GM21381 (cell line): ENCODE measurements around the gene TPSD1.
"Not testable (repeated sequence)": the region's sequence is repeated elsewhere in the genome, so short reads cannot be mapped to it uniquely, and the experiment has no call there.

Source experiments
- ATAC-seq: cut with Tn5 transposase; IDR thresholded peaks from one replicate; pipeline ENCODE4 v1.9.1; 2021; ENCODE audit warnings: mild to moderate bottlenecking, moderate library complexity; ENCODE audit not compliant: unreplicated experiment

Gene TPSD1

DNA sequence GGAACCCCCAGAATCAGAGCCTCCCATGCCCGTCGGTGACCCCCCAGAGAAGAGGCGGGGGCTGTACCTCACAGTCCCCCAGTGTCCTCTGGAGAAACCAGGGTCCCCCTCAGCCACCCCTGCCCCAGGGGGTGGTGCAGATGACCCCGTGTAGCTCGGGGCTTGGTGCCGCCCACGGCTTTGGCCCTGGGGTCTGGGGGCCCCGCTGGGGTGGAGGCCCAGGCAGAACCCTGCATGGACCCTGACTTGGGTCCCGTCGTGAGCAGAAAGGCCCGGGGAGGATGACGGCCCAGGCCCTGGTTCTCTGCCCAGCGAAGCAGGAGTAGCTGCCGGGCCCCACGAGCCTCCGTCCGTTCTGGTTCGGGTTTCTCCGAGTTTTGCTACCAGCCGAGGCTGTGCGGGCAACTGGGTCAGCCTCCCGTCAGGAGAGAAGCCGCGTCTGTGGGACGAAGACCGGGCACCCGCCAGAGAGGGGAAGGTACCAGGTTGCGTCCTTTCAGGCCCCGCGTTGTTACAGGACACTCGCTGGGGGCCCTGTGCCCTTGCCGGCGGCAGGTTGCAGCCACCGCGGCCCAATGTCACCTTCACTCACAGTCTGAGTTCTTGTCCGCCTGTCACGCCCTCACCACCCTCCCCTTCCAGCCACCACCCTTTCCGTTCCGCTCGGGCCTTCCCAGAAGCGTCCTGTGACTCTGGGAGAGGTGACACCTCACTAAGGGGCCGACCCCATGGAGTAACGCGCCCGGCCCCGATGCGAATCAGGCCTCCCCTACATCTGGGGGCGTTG, 34.8 kb upstream of the TPSD1 start:
- ATAC-seq = no peak

- no peak for ATAC-seq
These were observed 34.0 kb upstream of the TPSD1 start for GRCh38 chr16:1221628-1222552.

- ATAC-seq = no peak
These were observed 33.1 kb upstream of the TPSD1 start for GRCh38 chr16:1222553-1223354.

- no peak for ATAC-seq
These were observed 32.3 kb upstream of the TPSD1 start for GRCh38 chr16:1223355-1224214.

GRCh38 chr16:1224558-1224957, 31.3 kb upstream of the TPSD1 start:
- ATAC-seq = no peak

DNA sequence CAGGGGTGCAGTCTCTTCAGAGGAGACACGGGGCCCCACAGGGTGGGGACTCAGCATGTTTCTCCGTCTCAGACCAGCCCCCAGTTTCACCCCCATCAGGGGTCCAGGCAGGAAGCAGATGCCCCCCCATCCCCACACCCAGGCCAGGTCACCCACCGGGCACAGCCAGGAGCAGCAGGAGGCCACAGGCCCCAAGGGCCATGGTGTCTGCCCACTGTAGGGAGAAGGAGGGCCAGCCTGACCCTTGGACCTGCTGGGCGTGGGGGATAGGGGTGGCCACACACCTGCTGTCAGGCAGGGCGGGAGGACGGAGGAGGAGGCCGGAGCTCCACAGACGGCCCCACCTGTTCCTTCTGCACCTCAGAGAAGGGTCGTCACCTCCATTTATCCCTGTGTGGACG, 30.8 kb upstream of the TPSD1 start, which contains the start of gene TPSG1:
TSS of gene TPSG1 (minus strand) at position 218 of the 401 bp plus-strand sequence. CDS start at position 202, 16 bp downstream.
- ATAC-seq = no peak

GRCh38 chr16:1225728-1226311, 30.0 kb upstream of the TPSD1 start:
- ATAC-seq = not testable (repeated sequence)

GRCh38 chr16:1226692-1227091, 29.2 kb upstream of the TPSD1 start:
- not testable (repeated sequence) for ATAC-seq

DNA sequence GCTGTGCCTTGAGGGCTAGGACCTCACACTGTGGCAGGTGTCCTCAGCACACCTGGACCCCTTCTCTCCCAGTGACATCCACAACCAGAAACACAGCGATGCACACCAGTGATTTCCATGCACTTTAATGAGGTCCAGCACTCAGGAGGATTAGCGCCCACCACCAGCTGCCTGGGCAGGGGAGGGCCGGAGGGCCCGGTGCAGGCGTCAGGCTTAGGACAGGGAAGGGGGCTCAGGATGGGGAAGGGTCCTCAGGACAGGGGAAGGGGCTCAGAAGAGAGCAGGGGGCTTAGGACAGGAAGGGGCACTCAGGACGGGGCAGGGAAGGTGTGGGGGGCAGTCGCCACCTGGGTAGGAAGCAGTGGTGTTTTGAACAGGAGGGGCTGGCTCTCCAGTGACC, 27.6 kb upstream of the TPSD1 start:
- ATAC-seq = not testable (repeated sequence)

DNA sequence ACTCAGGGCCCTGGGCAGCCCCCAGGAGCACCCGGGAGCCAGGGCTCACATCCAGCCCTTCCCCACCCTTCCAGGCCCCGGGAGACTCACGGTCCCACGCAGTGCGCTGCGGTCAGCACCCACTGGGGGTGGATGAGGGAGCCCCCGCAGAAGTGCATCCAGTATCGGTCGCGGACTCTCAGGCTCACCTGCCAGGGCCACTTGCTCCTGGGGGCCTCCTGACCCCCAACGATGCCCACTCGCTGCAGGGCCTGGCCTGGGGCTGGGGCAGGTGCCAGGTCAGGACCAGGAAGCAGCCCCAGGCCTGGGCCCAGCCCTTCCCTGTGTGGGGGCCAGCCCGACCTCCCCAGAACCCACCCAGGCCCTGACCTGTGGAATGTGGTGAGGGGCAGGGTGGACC, 26.4 kb upstream of the TPSD1 start:
- not testable (repeated sequence) for ATAC-seq

GRCh38 chr16:1230084-1230470, 25.8 kb upstream of the TPSD1 start, which contains the start of gene TPSB2:
TSS of gene TPSB2 (minus strand) at chr16:1230184. CDS start at chr16:1229951, 233 bp downstream.
- ATAC-seq = not testable (repeated sequence)

- not testable (repeated sequence) for ATAC-seq
These were observed 25.2 kb upstream of the TPSD1 start for GRCh38 chr16:1230471-1231212.

DNA sequence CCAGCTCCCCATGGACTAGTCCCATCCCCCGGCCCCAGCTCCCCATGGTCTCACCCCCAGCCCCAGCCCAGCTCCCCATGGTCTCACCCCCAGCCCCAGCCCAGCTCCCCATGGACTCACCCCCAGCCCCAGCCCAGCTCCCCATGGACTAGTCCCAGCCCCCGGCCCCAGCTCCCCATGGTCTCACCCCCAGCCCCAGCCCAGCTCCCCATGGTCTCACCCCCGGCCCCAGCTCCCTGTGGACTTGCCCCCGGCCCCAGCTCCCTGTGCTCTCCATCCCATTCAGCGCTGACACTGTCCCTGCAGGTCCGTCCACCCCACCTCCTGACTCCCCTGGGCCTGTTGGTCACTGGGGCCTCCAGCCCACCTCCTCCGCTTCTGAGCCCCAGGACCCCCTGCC, 24.6 kb upstream of the TPSD1 start:
- not testable (repeated sequence) for ATAC-seq

- not testable (repeated sequence) for ATAC-seq
These were observed 23.7 kb upstream of the TPSD1 start for GRCh38 chr16:1232049-1232748.

DNA sequence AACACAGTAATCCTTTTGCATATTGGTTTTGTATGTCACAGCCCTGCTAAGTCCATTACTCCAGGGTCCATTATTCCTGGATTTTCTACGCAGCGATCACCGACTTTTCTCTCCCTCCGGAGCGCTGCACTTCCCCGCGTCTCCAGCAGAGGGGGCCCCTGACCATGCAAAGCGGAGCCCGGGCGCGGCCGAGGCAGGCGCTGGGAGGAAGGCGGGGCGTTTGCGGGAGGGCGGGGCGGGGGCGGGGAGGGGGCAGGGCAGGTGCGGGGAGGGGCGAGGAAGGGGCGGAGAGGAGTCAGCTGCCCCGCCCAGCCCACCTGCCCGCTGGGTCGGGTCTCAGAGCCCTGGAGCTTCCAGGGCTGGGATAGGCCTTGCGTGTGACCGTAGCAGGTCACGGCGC, 19.2 kb upstream of the TPSD1 start:
- ATAC-seq = not testable (repeated sequence)

- ATAC-seq = no peak
These were observed 17.9 kb upstream of the TPSD1 start for GRCh38 chr16:1237990-1238389.

DNA sequence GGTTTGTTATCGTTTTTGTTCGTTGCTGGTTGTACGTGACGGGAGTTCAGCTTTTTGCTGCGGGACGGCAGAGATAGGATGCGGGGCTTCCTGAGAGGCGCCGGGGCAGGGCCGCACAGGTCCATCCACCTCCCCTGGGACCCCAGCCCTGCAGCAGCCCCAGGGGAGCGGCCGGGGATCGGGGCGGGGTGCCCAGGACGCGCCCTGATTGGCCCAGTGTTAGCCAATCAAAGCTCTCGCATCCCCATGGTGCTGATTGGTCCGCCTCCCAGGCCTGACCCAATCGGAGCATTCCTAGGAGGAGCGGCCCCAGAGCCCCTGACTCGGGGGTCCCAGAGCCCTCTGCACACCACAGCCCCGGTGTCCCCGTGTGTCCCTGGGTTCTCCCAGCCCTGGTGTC, 17.0 kb upstream of the TPSD1 start:
- ATAC-seq = not testable (repeated sequence)

DNA sequence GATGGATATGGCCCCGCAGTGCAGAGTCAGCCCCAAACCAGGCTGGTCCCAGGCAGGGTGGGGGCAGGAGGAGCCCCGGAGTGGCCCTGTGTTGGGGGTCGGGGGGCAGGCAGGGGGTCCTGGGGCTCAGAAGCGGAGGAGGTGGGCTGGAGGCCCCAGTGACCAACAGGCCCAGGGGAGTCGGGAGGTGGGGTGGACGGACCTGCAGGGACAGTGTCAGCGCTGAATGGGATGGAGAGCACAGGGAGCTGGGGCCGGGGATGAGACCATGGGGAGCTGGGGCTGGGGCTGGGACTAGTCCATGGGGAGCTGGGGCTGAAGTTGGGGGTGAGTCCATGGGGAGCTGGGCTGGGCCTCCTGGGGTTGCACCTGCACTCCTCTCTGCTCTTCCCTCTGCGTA, 16.3 kb upstream of the TPSD1 start:
- ATAC-seq = not testable (repeated sequence)
